Activated CD8-positive, alpha-beta memory T cell treated with anti-CD3 and anti-CD28 coated beads, Interleukin-2, amount 50 U/mL, for 24 hours (primary cell): ENCODE results near the gene TES.
"Not testable (repeated sequence)": the region's sequence is repeated elsewhere in the genome, so short reads cannot be mapped to it uniquely, and the experiment has no call there.

Experiments
- DNase-seq: peaks from one replicate; pipeline ENCODE4 v3.0.0-alpha.2; 2020; ENCODE audit errors: extremely low read depth

Gene TES

GRCh38 chr7:116242759-116243158 is 32.4 kb downstream of the TES start:
- no peak for DNase-seq

- not testable (repeated sequence) for DNase-seq
Measured at GRCh38 chr7:116244803-116245202, 34.5 kb downstream of the TES start.

GRCh38 chr7:116246357-116246756 is 36.0 kb downstream of the TES start:
- DNase-seq: no peak

- no peak for DNase-seq
Measured at GRCh38 chr7:116249969-116250553, 39.7 kb downstream of the TES start.

GRCh38 chr7:116251675-116252074 is 41.3 kb downstream of the TES start:
- no peak for DNase-seq

- no peak for DNase-seq
Measured at GRCh38 chr7:116252249-116252648, 41.9 kb downstream of the TES start.

GRCh38 chr7:116257156-116257555 is 46.8 kb downstream of the TES start:
- DNase-seq: no peak

GRCh38 chr7:116258734-116259133 is 48.4 kb downstream of the TES start:
- DNase-seq: no peak

GRCh38 chr7:116259156-116259870 is 49.0 kb downstream of the TES start:
- DNase-seq: no peak

- DNase-seq: no peak
Measured at GRCh38 chr7:116259871-116260440, 49.6 kb downstream of the TES start.

- no peak for DNase-seq
Measured at GRCh38 chr7:116261904-116262303, 51.6 kb downstream of the TES start.

- DNase-seq: no peak
Measured at GRCh38 chr7:116265881-116266280, 55.5 kb downstream of the TES start.

- no peak for DNase-seq
Measured at GRCh38 chr7:116269466-116269865, 59.1 kb downstream of the TES start.

- DNase-seq: no peak
Measured at GRCh38 chr7:116271161-116271913, 61.0 kb downstream of the TES start.

GRCh38 chr7:116271963-116272886 is 61.9 kb downstream of the TES start:
- DNase-seq: no peak

- no peak for DNase-seq
Measured at GRCh38 chr7:116273283-116273917, 63.1 kb downstream of the TES start.

GRCh38 chr7:116273918-116274301 is 63.6 kb downstream of the TES start:
- DNase-seq: no peak

GRCh38 chr7:116277070-116277469 is 66.7 kb downstream of the TES start:
- DNase-seq: no peak

GRCh38 chr7:116279217-116279616 is 68.9 kb downstream of the TES start:
- no peak for DNase-seq

- no peak for DNase-seq
Measured at GRCh38 chr7:116280803-116281202, 70.5 kb downstream of the TES start.

- DNase-seq: no peak
Measured at GRCh38 chr7:116283595-116284204, 73.4 kb downstream of the TES start.
